ENCODE data around the gene ABL1.

Gene ABL1

DNA sequence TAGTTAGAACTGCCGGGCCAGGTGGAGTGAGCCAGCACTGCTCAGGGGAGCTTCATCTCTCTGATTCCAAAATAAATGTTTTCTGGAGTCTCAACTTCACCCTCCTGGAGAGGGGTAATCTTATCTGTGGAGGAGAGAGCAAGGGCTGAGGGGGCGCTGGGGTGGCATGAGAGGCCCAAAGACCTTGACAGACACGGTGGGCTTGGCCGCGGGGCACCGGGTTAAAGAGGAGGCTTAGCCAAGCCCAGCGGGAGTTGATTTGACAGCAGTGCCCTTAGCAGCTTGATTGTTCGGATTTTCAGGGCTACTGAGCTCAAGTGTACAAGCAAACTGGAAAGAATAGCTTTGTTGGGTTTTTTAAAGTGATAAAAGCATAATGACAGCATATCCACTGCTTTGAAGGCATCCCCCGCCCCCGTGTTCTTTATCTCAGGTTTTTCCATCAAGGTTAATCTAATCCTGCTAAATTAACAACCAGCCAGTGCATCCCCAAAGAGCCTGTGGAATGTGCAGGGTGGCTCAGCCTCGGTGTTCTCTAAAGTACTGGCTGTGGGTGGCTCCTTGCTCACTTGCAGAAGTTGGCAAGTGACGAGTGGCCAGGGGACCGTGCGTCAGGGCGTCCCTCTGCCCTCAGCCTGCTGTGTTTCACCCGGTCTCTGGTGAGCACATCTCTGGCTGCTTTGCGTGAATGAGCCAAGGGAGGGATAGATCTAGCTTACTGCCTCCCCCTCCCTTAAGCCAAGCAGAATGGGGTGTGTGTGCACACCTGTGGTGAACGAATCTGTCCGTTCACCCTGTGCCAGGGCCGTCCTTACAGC, 56.0 kb downstream of the ABL1 start:
- no peak overlapping the region for H3K9ac ChIP-seq (ENCODE audit: low read length)
- peaks cover 7% of the 10 kb centered on the region for H3K27me3 ChIP-seq (ENCODE audit: control insufficient read depth, insufficient read depth, low read length)
- H3K4me3 ChIP-seq (ENCODE audit: low read length): no peak overlapping the region
- H3K4me1 ChIP-seq (ENCODE audit: control insufficient read depth, insufficient read depth, low read length): peaks cover 20% of the 10 kb centered on the region
- H3K9me3 ChIP-seq (ENCODE audit: control insufficient read depth, low read length): no peaks in the 10 kb centered on the region
- H3K36me3 ChIP-seq (ENCODE audit: control insufficient read depth, insufficient read depth, low read length): no peaks in the 10 kb centered on the region

DNA sequence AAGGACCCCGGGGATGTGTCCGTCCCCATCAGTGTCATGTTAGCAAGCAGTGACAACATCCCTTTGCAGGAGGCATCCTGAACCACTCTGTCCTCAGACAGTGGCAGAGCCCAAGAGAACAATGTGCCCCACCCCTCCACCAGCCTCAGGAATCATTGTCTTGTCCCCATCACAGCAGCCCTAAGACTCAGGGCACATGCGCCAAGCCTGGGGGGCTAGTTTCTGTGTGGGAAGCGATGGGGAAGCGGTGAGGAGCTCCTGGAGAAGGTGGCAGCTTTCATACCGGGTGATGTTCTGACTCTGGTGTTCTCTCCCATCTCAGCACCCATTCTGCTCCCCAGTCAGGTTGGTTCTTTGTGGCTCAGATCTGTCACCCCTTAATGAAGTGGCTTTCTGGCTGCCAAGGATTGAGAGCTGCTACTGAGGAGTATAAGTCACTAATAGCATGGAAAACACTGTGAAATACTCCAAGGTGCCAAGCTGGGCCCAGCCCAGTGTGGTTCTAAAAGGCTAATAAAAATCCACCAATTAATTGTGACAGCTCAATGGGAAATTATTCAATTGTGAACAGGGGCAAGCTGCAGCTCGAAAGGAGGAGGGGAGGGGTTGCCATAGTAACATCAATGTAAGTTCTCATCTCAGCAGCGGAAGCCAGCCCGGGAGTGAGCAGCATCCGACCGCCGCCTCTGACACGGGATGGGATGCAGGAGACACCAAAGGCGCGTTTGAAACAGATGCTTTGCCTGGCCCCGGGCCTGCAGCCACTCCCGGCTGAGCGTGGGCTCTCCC, 56.8 kb downstream of the ABL1 start:
- Histone ChIP-seq H3K9ac (ENCODE audit: low read length) (no peak overlapping the region), H3K4me1 (ENCODE audit: control insufficient read depth, insufficient read depth, low read length) (peaks cover 20% of the 10 kb centered on the region), H3K36me3 (ENCODE audit: control insufficient read depth, insufficient read depth, low read length) (no peaks in the 10 kb centered on the region), H3K27me3 (ENCODE audit: control insufficient read depth, insufficient read depth, low read length) (peaks cover 7% of the 10 kb centered on the region), H3K4me3 (ENCODE audit: low read length) (no peak overlapping the region), H3K9me3 (ENCODE audit: control insufficient read depth, low read length) (no peaks in the 10 kb centered on the region)

DNA sequence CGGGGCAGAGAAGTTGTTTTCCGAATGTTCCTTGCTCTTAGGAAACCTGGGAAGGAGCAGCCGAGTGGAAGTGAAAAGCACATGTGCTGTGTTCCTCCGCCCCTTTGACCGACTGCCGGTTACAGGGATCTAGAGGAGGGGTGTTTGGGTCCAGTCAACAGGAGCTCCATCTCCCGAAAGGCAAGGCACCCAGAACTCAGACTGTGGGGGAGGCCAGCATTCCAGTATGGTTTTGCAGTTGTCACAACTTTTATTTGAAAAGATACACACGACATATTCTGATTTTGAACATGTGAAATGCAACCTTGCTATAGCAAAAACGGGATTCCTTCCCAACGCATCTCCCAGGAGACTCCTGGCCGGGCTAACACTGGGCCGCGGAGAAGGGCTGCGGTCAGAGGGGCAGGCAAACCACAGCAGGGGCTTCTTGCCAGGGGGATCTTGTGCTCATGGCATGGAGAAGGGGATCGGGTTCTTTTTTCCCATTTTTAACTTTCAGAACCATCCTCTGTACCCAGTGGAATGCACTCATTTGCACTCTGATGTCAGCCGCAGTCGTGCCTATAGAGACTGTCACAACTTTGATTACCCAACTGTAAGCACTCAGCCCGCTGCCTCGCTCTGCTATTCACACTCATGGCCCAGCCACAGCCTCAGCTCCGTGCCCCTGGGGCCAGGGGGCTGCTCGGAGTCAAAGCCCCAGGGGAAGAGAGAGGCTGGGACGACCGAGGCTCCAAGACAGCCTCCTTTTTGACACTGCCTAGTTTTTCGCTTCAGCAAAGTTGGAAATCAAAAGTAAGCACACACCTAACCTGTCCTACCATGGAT, 57.6 kb downstream of the ABL1 start:
- H3K4me1 ChIP-seq (ENCODE audit: control insufficient read depth, insufficient read depth, low read length): peaks cover 20% of the 10 kb centered on the region
- H3K27me3 ChIP-seq (ENCODE audit: control insufficient read depth, insufficient read depth, low read length): peaks cover 9% of the 10 kb centered on the region

DNA sequence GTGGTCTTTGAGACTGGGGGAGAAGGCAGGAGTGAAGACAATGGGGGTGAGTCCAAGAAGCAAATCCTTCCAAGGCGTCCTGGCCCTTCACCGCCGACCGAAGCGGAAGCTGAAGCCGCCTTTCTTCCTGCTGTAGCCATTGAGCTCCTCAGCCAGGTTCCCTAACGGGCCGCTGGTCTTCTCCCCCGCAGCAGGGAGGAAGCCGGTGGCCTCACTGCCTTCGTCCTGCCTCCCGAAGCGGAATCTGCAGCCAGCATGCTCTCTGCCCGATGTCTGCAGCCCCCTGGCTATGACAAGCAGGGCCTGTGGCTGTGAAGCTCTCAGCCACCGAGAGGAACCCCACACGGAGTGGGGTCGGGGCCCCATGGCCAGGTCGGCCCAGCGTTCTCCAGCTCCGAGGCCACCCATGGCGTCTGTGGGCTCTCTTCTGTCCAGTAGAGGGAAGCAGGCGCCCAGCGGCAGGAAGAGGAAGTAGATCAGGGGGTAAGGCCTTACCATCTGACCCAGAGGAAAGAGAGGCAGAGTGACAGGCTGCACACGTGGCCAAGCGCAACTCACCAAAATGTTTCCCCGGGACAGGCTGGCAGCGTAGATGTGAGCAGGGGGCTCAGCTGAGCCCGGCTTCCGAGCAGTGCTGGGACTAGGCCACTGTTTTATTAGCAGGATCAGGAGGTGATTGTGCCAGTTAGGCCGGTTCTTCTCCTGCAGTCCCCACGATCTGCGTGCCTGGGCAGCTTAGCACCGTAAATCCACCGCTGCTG, 58.5 kb downstream of the ABL1 start:
- Histone ChIP-seq H3K4me1 (ENCODE audit: control insufficient read depth, insufficient read depth, low read length) (peaks cover 24% of the 10 kb centered on the region), H3K9ac (ENCODE audit: low read length) (no peak overlapping the region), H3K4me3 (ENCODE audit: low read length) (no peak overlapping the region), H3K9me3 (ENCODE audit: control insufficient read depth, low read length) (no peaks in the 10 kb centered on the region), H3K27me3 (ENCODE audit: control insufficient read depth, insufficient read depth, low read length) (peaks cover 13% of the 10 kb centered on the region), H3K36me3 (ENCODE audit: control insufficient read depth, insufficient read depth, low read length) (no peaks in the 10 kb centered on the region)

More for the DNA sequence above, 57.6 kb downstream of the ABL1 start:
- Histone ChIP-seq H3K4me3 (ENCODE audit: low read length) (no peak overlapping the region), H3K9ac (ENCODE audit: low read length) (no peak overlapping the region), H3K9me3 (ENCODE audit: control insufficient read depth, low read length) (no peaks in the 10 kb centered on the region), H3K36me3 (ENCODE audit: control insufficient read depth, insufficient read depth, low read length) (no peaks in the 10 kb centered on the region)

DNA sequence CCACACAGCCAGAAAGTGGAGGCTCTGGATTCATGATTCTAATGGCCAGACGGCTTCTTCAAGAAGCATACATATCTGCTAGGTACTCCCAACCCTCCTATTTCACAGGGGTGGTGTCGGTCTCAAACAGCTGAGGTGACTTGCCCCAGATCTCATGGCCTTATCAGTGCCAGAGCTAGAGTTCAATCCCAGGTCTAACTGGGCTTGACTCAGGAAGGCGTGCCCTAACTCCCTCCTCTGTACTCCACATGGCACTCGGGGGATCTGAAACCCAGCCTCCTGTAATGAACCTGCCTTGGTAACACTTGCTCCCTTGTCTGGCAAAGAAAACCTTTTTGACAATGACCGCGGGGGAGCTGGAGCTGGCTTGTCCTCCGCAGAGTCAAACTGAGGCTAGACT, 59.5 kb downstream of the ABL1 start:
- Histone ChIP-seq H3K9me3 (ENCODE audit: control insufficient read depth, low read length) (no peaks in the 10 kb centered on the region), H3K9ac (ENCODE audit: low read length) (no peak overlapping the region), H3K36me3 (ENCODE audit: control insufficient read depth, insufficient read depth, low read length) (no peaks in the 10 kb centered on the region), H3K4me1 (ENCODE audit: control insufficient read depth, insufficient read depth, low read length) (peaks cover 24% of the 10 kb centered on the region), H3K4me3 (ENCODE audit: low read length) (no peak overlapping the region), H3K27me3 (ENCODE audit: control insufficient read depth, insufficient read depth, low read length) (peaks cover 16% of the 10 kb centered on the region)

DNA sequence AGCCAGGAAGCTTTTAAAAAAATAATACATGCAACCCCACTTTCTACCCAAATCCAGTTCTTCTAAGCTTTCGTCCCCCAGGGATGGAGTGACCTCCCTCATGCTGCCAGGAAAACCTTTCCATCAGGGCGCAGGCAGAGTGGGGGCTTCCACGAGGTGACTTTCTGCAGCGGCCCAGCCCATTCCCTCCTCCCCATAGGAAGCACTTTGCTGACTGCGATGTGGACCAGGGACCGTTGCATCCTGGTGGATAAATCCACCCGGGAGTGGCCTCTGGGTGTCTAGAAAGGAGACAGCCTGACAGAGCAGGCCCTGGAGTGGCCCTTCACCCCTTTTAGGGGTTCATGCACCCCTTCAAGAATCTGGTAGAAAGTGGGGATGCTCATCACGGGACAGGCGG, 60.0 kb downstream of the ABL1 start:
- Histone ChIP-seq H3K4me1 (ENCODE audit: control insufficient read depth, insufficient read depth, low read length) (peaks cover 24% of the 10 kb centered on the region), H3K9me3 (ENCODE audit: control insufficient read depth, low read length) (no peaks in the 10 kb centered on the region), H3K36me3 (ENCODE audit: control insufficient read depth, insufficient read depth, low read length) (no peaks in the 10 kb centered on the region), H3K27me3 (ENCODE audit: control insufficient read depth, insufficient read depth, low read length) (peaks cover 19% of the 10 kb centered on the region), H3K9ac (ENCODE audit: low read length) (no peak overlapping the region), H3K4me3 (ENCODE audit: low read length) (no peak overlapping the region)

DNA sequence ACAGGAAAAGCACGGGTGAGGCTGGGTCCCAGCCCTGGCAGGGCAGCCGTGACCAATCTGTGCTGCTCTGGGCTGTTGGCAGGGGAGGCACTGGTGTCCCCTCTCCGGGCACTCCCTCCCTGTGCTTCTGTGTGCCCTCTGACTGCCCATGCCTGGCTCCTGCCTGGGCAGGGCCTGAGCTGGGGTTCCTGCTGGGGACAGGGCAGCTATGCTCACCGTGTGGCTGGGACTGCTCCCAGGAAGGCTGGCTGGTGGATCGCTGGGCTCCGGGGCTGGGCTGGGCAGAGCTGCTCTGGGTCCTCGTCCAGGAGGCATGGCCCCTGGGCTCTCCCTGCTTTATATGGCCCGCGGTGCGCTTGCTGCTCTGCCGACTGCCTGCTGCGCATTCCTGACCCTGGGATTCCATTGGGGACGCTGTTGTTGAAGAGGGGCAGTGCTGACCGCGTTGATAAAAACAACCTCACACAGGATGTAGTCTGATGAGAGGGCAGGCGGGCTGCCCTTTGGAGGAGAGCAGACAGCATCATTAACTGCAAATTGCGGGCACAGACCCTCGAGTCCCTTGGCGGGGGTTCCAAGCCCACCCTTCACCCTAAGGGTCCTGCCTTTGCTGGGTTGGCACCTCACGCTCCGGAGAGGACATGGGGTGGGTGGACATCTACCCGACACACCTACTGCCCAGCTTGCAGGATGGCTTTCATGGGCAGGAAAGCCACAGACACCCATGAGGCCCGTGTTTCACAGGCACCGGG, 60.6 kb downstream of the ABL1 start:
- Histone ChIP-seq H3K4me3 (ENCODE audit: low read length) (no peak overlapping the region), H3K4me1 (ENCODE audit: control insufficient read depth, insufficient read depth, low read length) (peaks cover 24% of the 10 kb centered on the region)

DNA sequence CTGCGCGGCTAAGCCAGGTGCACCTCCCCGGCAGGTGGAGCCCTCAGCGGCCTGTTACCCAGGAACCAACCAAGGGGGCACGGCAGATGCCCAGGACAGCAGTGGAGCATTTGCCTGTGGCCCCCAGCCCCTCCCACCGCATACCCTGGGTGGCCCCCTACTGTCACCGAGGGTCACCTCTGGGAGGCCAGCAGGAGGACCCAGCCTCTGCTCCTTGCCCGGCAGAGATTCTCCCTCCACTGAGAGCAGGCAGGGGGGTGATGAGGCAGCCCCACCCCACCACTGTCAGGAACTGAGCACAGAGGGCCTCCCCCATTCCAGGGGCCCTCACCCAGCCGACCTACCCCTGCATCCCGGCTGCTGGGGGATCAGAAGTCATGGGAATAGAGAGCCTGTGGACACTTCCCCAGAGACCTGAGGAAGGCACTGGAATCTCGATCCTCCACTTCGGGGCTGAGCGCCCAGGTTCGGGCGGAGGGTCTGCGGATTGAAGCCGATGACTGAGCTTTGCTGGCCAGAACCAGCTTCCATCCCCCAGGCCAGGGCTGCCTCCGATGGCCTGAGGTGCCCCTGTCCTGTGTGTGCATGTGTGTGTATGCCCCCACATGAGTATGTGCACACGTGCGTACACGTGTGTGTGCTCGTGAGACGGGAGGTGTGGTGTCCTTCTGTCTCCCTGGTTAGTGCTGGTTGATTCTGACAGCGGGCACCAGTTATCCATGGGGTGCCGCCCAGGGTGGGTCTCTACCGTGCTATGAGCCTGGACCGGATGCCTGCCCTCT, 61.4 kb downstream of the ABL1 start, which contains the start of gene QRFP:
QRFP (minus strand) TSS at position 580 of the 782 bp plus-strand sequence. CDS start 2,974 bp downstream, outside the sequence.
- Histone ChIP-seq H3K27me3 (ENCODE audit: control insufficient read depth, insufficient read depth, low read length) (peaks cover 24% of the 10 kb centered on the region), H3K9ac (ENCODE audit: low read length) (no peak within 1 kb of the TSS), H3K4me3 (ENCODE audit: low read length) (no peak within 1 kb of the TSS), H3K4me1 (ENCODE audit: control insufficient read depth, insufficient read depth, low read length) (peaks cover 24% of the 10 kb centered on the region), H3K36me3 (ENCODE audit: control insufficient read depth, insufficient read depth, low read length) (no peaks in the 10 kb centered on the region), H3K9me3 (ENCODE audit: control insufficient read depth, low read length) (no peaks in the 10 kb centered on the region)

More for the DNA sequence above, 60.6 kb downstream of the ABL1 start:
- Histone ChIP-seq H3K9me3 (ENCODE audit: control insufficient read depth, low read length) (no peaks in the 10 kb centered on the region), H3K27me3 (ENCODE audit: control insufficient read depth, insufficient read depth, low read length) (peaks cover 23% of the 10 kb centered on the region), H3K36me3 (ENCODE audit: control insufficient read depth, insufficient read depth, low read length) (no peaks in the 10 kb centered on the region), H3K9ac (ENCODE audit: low read length) (no peak overlapping the region)

DNA sequence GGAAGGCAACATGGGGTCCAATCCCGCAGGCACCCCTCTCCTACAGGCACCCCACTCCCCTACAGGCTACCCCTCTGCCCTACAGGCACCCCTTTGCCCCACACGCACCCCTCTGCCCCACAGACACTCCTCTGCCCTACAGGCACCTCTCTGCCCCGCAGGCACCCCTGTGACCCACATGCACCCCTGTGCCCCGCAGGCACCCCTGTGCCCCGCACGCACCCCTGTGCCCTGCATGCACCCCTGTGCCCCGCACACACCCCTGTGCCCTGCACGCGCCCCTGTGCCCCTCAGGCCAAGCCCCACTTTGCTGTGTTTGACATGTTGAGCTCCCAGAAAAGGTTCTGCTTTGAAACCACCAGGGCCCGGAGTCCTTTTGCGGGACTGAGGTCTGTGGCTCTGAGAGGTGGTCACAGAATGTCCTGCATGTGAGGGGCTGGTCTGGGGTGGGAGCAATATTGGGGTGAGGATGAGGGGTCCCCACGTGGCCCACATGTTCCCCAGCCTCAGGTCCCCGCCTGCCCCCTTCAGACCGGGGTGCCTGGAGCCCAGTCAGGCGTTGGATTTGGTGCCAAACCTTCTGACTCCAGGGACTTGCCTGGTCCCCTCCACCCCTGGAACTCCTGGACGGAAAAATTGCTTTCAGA, 62.2 kb downstream of the ABL1 start:
- Histone ChIP-seq H3K27me3 (ENCODE audit: control insufficient read depth, insufficient read depth, low read length) (peaks cover 28% of the 10 kb centered on the region), H3K9ac (ENCODE audit: low read length) (no peak overlapping the region), H3K4me1 (ENCODE audit: control insufficient read depth, insufficient read depth, low read length) (peaks cover 24% of the 10 kb centered on the region), H3K9me3 (ENCODE audit: control insufficient read depth, low read length) (no peaks in the 10 kb centered on the region), H3K36me3 (ENCODE audit: control insufficient read depth, insufficient read depth, low read length) (no peaks in the 10 kb centered on the region), H3K4me3 (ENCODE audit: low read length) (no peak overlapping the region)

Data from mucosa of stomach (tissue), 1 donor.